Subcutaneous adipose tissue (tissue), 4 donors: ENCODE data around the gene CSGALNACT2. TPM values are rescaled to one million over a fixed set of nuclear protein-coding genes. Genes with fewer than 3 reads are reported as not detected.

Experiments used
- total RNA-seq, 4 donors: library from RNA; depleted of rRNA; stranded (reverse); fragments of >200 nt; gene quantifications; one replicate each; pipeline ENCODE4 v1.1.0, GENCODE V29; 2016
- TF ChIP-seq, protein P1 (sequence below): fragments of 450-650 bp; IDR thresholded peaks from one replicate; pipeline ENCODE4 v1.5.1; 2016; ENCODE audit warnings: low read depth, mild to moderate bottlenecking, control low read depth, antibody characterized with exemption, moderate library complexity

The CSGALNACT2 gene
- total RNA-seq, 4 donors from 2014 or later = 23.9 to 94.3 (median 41.1) TPM

DNA sequence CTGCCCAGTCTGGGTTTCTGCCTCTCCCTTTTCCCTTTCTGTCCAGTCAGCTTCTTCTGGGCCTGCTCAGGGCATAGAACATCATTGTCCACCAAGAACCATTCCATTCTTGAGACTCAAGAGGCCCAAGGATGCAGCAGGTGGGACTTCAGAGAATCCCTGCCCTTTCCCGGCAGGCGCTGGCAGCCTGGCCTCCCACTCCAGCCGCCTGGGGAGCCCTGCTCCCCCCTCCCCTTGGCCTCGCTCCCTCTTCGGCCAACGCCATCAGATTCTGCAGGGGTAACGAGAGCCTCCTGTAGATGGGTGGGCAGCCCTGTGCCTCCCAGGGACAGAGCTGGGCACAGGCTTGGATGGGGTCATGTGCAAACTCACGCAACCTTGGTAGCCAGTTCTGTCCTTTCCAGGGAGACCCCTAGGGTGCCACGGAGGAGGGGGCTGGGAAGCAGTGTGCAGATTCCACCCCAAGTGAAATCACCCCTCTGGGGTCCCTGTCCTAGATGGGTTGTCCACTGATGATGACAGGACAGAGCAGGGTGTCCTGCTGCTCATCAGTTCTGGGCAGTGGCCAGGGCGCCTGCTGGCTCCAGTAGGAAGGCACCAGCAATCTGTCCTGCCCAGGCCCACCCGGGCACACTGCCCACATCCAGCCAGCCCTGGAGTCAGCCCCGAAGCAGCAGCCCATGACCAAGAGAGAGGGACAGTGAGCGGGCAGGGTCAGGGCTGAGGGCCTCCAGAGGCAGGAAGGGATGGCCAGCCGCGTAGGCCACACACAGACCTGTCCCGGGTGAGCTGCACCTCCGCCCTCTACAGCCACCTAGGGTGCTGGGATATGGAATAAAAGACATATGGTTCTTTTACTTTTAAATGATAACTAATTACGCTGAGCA is 80.9 kb downstream of the CSGALNACT2 start:
- TF ChIP-seq, protein P1, sequence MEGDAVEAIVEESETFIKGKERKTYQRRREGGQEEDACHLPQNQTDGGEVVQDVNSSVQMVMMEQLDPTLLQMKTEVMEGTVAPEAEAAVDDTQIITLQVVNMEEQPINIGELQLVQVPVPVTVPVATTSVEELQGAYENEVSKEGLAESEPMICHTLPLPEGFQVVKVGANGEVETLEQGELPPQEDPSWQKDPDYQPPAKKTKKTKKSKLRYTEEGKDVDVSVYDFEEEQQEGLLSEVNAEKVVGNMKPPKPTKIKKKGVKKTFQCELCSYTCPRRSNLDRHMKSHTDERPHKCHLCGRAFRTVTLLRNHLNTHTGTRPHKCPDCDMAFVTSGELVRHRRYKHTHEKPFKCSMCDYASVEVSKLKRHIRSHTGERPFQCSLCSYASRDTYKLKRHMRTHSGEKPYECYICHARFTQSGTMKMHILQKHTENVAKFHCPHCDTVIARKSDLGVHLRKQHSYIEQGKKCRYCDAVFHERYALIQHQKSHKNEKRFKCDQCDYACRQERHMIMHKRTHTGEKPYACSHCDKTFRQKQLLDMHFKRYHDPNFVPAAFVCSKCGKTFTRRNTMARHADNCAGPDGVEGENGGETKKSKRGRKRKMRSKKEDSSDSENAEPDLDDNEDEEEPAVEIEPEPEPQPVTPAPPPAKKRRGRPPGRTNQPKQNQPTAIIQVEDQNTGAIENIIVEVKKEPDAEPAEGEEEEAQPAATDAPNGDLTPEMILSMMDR = no peak

DNA sequence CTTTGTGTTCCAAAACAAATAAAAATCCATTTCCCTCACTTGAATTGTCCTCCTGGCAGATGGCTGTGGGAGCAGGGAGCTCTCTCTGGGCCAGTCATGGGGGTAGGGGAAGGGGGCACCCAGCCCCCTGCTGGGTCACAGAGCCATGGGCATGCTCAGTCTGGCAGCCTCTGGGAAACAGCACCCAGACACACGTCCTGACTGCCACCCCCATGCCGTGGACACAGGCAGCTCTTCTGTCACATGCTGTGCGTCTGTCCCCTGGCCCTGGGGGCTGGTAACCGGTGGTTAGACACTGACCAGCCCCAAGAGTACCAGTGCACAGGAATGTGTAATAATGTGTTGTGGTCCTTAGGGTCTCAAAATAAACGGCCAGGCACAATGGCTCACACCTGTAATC is 81.6 kb downstream of the CSGALNACT2 start:
- TF ChIP-seq, protein P1 = no peak

DNA sequence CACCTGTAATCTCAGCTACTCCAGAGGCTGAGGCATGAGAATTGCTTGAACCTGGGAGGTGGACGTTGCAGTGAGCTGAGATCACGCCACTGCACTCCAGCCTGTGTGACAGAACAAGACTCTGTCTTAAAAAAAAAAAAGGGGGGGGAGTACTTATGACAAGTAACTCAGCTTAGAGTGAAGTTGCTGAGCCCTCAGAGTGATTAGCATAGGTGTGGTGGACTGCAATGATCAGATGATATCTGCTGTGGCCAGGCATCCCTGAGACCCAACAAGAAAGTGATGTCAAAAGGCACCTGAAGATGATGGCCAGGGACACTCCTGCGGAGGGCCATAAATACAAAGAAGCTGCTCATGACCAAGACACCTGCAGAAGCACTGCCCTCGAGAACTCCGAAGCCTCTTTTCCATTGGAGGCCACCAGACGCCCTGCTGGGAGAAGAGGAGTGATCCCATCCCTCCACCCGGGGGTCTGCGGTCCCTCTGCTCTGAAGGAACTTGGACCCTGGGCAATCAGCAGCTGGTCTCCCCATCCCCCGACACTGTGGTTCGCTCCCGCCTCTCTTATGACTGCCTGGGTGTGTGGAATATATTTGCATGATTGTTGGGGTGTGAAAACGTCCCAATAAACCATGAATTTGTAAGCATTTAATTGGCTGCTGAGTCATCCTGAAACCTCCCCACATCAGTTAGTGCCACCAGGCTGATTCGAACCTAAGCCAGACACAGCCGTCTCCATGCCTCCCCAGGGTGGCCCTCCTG is 82.6 kb downstream of the CSGALNACT2 start:
- TF ChIP-seq, protein P1 = no peak

DNA sequence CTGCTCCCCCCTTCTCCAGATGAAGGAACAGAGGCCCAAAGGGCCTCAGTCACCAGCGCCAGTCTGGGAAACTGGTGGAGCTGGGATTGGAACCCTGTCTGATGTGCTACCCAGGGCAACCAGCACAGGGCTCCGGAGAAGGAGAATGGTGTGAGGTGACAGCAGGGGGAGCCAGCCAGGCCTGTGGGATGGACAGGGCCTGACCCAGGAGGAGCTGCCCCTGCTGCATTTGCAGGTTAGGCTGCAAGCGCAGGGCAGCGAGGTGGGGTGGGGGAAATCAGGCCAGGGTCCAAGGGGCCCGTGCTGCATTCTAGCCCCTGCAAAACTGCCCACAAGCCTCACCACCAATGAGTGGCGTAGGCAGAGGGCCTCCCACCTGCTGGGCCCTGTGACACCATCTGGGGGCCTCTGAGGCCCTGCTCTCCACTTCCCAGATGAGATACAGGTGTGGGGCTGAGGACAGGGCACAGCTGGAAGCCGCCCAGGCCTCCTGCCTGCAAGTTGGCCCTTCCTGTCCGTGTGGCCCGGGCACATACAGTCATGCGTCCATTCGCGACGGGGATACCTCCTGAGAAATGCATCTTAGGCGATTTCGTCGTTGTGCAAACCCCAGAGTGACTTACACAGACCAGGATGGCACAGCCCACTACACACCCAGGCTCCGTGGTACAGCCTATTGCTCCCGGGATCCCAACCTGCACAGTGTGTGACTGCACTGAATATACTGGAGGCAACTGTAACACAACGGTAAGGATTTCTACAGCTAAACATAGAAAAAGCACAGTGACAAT is 83.4 kb downstream of the CSGALNACT2 start:
- TF ChIP-seq, protein P1 = no peak

DNA sequence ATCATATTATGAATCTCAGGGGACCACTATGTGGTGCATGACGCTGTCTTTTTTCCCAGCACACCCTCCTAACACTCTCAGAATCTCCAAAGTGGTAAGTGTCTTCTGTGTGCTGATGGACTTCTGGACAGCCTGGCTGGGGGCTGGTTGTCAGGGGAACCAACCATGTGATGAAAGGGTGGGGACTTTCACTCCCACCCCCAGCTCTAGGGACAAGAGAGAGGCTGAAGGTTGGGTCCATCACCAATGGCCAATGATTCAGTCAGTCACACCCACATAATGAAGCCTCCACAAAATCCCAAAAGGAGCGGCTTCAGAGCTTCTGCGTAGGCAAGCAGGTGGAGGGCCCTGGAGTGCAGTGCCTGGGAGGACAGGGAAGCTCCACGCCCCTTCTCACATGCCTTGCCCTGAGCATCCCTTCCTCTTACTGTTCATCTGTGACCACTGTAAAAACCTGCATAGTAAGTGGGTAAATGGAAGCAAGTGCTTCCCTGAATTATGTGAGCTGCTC is 84.0 kb downstream of the CSGALNACT2 start:
- TF ChIP-seq, protein P1 = no peak

DNA sequence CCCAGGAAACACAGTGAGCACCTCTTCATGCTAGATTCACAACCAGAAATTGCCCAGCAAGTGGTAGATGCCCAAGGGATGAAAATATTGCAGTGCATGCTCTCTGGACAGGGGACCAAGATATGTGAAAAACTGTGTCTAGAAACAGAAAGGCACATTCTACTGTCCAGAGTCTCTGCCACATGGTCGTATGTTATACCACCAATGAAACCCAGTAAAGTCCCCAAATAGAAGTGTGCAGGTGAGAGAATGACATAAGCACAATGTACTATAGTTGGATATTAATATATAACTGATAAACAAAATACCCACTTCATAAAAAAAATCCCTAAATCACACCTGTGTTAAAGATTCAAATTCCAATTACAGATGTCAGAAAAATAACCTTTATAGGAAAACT is 84.8 kb downstream of the CSGALNACT2 start:
- TF ChIP-seq, protein P1 = no peak
